ELF-1 (cell line): Measurements from ENCODE around the gene RASL10A.

Source experiments
- DNase-seq: peaks from one replicate; pipeline ENCODE4 v3.0.0-alpha.2; 2016; ENCODE audit warnings: low read depth, low spot score

Gene RASL10A

GRCh38 chr22:29339381-29340235, 24.1 kb upstream of the RASL10A start:
- DNase-seq = no peak

- DNase-seq = no peak
Measured at GRCh38 chr22:29338398-29338797, 22.9 kb upstream of the RASL10A start.

- no peak for DNase-seq
Measured at GRCh38 chr22:29337631-29338284, 22.3 kb upstream of the RASL10A start.

- no peak for DNase-seq
Measured at GRCh38 chr22:29336751-29337490, 21.4 kb upstream of the RASL10A start.

- no peak for DNase-seq
Measured at GRCh38 chr22:29335656-29336055, 20.2 kb upstream of the RASL10A start.

GRCh38 chr22:29334696-29335344, 19.3 kb upstream of the RASL10A start:
- no peak for DNase-seq

GRCh38 chr22:29334148-29334547, 18.7 kb upstream of the RASL10A start:
- DNase-seq = no peak

- DNase-seq = no peak
Measured at GRCh38 chr22:29332886-29333496, 17.5 kb upstream of the RASL10A start.

- DNase-seq = no peak
Measured at GRCh38 chr22:29331658-29332300, 16.3 kb upstream of the RASL10A start.

- DNase-seq = no peak
Measured at GRCh38 chr22:29331213-29331612, 15.7 kb upstream of the RASL10A start.

- peak; percentile 80 for DNase-seq
Measured at GRCh38 chr22:29330753-29331152, 15.3 kb upstream of the RASL10A start.

- no peak for DNase-seq
Measured at GRCh38 chr22:29330291-29330690, 14.8 kb upstream of the RASL10A start.

GRCh38 chr22:29329581-29329980, 14.1 kb upstream of the RASL10A start:
- no peak for DNase-seq

- no peak for DNase-seq
Measured at GRCh38 chr22:29328566-29329500, 13.3 kb upstream of the RASL10A start.

GRCh38 chr22:29328055-29328454, 12.6 kb upstream of the RASL10A start:
- no peak for DNase-seq

- DNase-seq = no peak
Measured at GRCh38 chr22:29327089-29327764, 11.7 kb upstream of the RASL10A start.

GRCh38 chr22:29326481-29326880, 11.0 kb upstream of the RASL10A start:
- DNase-seq = no peak

- no peak for DNase-seq
Measured at GRCh38 chr22:29325785-29326315, 10.4 kb upstream of the RASL10A start.

- DNase-seq = peak; percentile 30
Measured at GRCh38 chr22:29325356-29325755, 9.9 kb upstream of the RASL10A start.
